ENCODE results near the gene HDAC5.
"Not testable (repeated sequence)": the region's sequence is repeated elsewhere in the genome, so short reads cannot be mapped to it uniquely, and the experiment has no call there.

The HDAC5 gene

DNA sequence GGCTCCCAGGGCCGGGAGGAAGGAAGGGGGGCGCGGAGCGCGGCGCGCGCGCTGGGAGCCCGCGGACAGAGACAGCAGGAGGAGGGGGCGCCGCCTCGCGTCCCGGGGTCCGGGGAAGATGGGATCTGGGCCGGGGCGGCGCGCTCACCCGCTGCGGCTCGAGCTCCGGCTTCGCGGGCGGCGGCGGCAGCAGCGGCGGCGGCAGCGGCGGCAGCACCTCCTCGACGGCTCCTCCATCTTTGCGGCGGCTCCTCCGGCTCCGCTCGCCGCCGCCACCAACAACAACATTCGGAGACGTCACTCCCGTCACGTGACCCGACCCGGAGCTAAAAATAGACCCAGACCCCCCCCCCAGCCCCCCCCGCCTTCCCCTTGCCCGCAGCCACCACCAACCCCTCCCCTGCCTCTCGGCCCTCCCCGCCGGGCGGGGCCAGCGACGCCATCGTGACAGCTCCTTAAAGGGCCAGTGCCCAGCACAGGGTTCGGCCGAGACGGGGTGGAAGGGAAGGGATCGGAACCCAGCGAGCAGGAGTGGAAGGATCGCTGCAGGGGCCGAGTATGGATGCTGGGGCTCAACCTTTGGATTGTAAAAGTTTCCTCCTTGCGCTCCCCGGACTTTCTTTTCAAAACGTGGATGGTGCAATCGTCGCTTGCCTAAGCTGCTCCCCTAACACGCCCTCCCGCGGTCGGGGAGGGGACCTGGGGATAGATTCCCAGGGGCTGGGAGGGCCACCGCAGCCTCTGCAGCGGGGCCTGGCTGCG is at the start of gene HDAC5:
HDAC5 (minus strand) TSS at position 286 of the 762 bp plus-strand sequence. CDS start 6,126 bp downstream, outside the sequence.
- FAIRE-seq = peak; percentile 88
- DNase-seq (ENCODE audit: insufficient read length, low spot score) = peak; percentile 94

DNA sequence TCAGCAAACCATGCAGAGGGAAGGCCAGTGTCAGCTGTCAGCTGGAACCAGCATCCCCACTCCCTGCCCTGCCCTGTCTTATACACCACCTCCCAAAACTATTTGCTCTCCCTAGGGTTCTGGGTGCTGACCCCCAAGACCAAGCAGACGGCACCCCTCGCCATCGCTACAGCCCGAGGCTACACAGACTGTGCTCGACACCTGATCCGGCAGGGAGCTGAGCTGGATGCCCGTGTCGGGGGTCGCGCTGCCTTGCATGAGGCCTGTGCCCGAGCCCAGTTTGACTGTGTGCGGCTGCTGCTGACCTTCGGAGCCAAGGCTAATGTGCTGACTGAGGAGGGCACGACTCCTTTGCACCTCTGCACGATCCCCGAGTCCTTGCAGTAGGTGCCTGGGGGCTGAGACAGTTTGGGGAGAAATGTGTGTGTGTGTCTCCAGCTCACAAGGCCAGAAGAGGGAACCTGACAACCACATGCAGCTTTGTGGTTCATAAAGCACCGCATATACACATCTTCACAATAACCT is 48.6 kb upstream of the HDAC5 start:
- DNase-seq (ENCODE audit: insufficient read length, low spot score) = no peak
- FAIRE-seq = peak; percentile 44

DNA sequence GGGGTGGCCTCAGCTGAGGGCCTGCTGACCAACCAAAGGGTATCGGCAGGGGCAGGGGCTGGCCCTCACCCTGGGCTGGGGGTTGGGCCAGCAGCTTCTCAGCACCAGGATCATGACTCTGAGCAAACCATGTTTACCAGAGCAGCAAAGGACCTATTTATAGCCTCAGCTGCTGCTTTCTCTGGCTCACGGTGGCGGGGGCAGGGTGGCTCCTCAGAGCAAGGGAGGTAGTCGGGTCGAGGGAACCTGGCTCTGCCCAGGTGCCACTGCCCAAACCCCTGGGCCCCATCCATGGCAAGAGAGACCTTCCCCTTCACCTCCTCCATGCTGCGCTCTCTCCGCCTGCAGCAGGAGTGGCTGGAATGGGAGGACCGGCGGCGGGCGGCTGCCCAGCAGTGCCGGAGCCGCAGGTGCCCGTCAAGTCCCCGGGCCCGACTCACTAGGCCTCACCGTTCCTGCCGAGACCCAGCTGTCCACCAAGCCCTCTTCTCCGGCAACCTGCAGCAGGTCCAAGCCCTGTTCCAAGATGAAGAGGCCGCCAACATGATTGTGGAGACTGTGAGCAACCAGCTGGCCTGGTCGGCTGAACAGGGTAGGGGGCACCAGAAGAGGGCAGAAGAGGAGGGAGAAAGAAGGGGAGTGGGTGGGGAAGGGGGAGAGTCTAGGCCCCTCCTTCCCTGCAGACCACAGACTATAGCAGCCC is 47.2 kb upstream of the HDAC5 start, which contains the start of gene ASB16:
ASB16 (plus strand) TSS at position 206 of the 703 bp plus-strand sequence; CDS start at position 292, 86 bp downstream.
- FAIRE-seq = no peak

DNA sequence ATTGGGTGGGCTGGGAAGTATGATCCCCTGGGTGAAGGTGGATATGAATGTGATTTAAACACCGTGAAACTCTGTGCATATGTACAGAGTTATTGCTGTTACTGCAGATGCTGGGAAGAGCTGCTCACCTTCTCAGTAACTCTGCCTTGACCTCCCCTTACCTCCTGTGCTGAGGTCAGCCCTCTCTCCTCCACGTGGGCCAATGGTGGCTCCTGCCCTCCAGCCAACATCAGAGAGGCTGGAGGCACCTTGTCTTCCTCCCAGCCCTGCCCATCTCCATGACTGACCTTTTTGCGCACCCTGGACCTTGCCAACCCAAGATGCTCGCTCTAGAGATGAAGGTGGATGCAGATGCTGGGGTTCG is 46.7 kb upstream of the HDAC5 start:
- DNase-seq (ENCODE audit: insufficient read length, low spot score) (no peak), FAIRE-seq (no peak)

More for the DNA sequence above, 47.2 kb upstream of the HDAC5 start, which contains the start of gene ASB16:
- DNase-seq (ENCODE audit: insufficient read length, low spot score) = no peak

DNA sequence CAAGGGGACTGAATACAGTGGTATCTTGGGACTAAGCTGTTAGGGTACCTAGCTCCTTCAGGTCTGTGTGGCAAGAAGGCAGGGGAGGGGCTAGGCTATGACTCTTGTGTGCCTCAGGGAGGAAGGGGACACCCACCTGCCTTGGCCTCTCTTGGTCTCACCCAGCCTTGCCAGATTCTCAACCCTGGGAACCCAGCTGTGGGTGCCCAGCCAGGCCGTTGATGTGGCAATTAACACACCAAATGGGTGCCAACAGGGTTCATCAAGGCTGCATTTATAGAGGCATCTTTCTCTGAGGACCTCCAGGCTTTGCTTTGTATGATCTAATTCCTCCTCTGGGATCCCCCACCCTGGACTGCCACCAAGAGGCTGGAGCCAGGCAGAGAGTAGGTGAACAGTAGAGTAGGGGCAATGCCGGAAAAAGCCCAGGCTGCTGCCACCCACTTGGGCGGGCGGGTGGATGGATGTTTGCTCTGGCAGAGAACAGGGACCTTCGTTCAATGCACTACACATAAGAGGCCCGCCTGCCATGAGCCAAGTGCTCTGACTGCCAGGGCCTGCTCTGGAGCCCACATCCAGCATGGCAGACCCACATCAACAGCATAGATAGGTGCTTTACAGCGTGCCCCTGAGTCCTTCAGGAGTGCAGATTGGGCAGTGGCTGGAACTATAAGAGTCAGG is 43.9 kb upstream of the HDAC5 start:
- FAIRE-seq (no peak), DNase-seq (ENCODE audit: insufficient read length, low spot score) (no peak)

DNA sequence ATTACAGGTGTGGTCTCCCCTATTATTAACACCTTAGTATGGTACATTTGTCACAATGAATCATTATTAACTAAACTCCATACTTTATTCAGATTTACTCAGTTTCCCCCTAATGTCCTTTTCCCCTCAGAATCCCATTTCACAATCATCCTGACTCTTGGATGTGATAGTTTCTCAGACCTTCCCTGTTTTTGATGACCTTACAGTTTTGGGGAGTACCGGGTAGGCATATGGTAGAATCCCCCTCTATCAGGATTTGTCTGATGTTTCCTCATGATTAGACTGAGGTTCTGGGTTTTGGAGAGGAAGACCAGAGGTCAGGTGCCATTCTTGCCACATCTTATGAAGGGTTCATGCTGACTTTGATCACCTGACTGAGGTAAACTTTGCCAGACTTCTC is 41.0 kb upstream of the HDAC5 start:
- DNase-seq (ENCODE audit: insufficient read length, low spot score) (no peak), FAIRE-seq (no peak)

DNA sequence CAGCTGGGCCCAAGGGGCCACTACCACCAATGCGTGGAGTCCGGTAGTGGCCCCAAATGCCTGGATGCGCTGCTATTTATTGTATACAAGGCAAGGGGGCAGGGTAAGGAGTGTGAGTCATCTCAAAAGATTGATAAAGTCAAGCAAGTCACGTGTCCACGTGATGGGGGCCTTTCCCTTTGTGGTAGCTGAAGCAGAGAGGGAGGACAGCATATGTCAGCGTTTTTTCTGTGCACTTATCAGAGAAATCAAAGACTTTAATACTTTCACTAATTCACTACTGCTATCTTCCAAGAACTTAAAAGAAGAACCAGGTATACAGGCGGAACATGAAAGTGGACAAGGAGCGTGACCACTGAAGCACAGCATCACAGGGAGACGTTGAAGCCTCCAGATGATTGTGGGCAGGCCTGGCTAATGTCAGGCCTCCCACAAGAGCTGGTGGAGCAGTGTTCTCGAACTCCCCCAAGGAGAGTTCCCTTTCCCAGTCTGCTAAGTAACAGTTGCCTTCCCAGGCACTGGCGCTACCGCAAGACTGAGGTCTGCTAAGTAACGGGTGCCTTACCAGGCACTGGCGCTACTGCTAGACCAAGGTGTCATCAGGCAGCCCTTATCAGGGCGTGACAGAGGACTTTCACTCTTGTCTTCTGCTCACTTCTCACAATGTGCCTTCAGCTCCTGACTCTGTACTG is 36.2 kb upstream of the HDAC5 start:
- FAIRE-seq = no peak
- DNase-seq (ENCODE audit: insufficient read length, low spot score) = no peak

- DNase-seq (ENCODE audit: insufficient read length, low spot score) (no peak), FAIRE-seq (no peak)
These were observed 32.0 kb upstream of the HDAC5 start for GRCh38 chr17:44155488-44155887.

DNA sequence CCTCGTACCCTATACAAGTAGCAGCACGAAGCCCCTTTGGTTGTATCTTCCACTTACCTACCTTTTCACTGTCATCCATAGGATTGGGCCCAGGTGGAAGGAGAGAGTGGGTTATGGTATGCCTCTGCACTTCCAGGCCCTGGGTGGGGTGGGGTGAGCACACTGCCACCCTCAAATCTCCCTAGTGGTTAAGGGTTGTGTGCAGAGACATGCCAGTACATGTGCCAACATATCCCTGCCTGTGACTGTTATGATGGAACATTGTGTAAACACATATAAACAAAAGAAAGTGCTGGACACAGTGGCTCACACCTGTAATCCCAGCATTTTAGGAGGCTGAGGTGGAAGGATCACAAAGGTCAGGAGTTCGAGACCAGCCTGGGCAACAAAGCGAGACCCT is 29.4 kb upstream of the HDAC5 start:
- FAIRE-seq = peak; percentile 49
- no peak for DNase-seq (ENCODE audit: insufficient read length, low spot score)

- DNase-seq (ENCODE audit: insufficient read length, low spot score) = no peak
These were observed 26.4 kb upstream of the HDAC5 start for GRCh38 chr17:44149750-44150329.

GRCh38 chr17:44149066-44149465 is 25.6 kb upstream of the HDAC5 start:
- FAIRE-seq; DNase-seq (ENCODE audit: insufficient read length, low spot score): not testable (repeated sequence)

More at GRCh38 chr17:44149750-44150329, 26.4 kb upstream of the HDAC5 start:
- peak; percentile 80 for FAIRE-seq

- FAIRE-seq = no peak
These were observed 24.4 kb upstream of the HDAC5 start for GRCh38 chr17:44147812-44148211.

DNA sequence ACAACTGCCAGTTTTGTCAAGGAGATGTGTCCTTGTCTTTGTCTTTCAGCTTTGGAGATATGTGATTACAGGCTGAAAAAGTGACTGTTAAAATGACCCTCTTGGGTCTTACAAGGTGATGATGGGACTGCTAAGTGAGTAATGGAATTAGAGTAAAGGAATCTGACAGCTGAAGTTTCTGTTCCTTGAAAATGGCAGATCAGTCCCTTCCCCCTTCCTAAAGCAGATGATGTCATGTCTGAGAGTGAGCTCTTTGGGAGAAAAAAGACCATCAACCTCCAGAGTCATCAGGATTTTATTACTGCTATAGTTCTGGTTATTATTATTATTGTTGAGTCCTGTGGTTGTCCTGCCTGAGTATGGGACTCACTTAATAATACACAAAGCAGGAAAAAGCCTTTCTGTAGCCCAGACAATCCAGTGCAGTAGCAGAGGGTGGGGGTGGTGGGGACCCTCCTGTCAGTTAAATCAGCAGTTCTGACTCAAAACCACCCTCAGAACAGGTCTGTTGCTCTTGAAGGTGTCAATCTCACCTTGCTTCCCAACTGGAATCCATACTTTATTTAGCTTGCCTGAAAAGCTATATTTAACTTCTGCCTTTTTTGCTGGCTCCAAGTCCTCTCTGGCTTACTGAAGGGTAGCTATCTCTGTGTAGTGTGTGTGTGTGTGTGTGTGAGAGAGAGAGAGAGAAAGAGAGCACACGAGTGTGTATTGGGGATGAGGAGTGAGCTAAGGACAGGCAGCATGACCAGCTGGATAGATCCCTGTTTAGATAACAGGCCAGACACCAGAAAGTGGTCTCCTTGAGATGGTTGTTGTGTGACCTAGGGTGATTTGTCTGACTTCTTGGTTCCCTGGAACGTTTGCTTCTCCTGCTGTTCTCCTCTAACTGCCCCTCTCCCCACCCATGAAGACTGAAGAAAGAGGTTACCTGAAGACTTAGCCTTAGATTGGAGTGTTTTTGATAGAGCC is 23.2 kb upstream of the HDAC5 start:
- DNase-seq (ENCODE audit: insufficient read length, low spot score) = no peak
- FAIRE-seq = no peak

More at GRCh38 chr17:44147812-44148211, 24.4 kb upstream of the HDAC5 start:
- DNase-seq (ENCODE audit: insufficient read length, low spot score) = no peak

GRCh38 chr17:44144966-44145739 is 21.7 kb upstream of the HDAC5 start:
- DNase-seq (ENCODE audit: insufficient read length, low spot score) (no peak), FAIRE-seq (no peak)

- DNase-seq (ENCODE audit: insufficient read length, low spot score); FAIRE-seq: not testable (repeated sequence)
These were observed 20.5 kb upstream of the HDAC5 start for GRCh38 chr17:44143921-44144320.

DNA sequence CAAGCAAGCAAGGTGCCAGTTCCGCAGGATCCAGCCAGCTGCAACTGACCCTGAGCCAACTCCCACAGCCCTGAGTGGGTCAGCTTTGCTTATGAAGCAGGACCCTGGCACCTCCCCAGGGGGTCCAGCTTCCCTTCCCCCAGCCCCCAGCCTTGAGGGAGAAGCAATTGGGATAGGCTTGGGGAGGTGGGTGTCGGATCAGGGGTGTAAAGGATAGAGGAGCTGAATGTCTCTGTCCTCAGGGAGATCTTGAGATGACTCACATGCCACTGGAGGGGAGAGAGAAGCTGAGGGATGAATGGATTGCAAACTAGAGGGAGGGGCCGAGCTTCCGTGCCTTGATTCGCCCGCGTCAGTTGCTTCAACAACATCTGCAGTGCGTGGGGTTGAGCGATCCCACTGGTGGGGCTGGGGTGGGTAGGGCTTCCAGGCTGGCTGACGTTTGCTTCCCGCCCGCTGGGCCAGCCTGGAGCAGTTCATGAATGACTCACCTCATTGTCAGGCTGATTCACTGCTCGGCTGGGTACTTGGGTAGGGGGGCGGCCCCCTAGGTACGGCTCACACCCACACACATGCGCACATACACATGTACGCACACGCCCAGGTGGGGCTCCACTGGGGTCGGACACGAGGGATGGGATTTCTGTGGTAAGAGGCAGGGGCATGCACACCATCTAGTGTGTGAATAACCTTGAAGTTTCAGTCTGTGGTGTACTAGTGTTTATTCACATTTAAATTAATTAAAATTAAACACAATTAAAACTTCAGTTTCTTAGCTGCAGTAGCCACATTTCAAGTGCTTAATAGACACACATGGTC is 14.7 kb upstream of the HDAC5 start:
- peak; percentile 98 for FAIRE-seq
- peak; percentile 99 for DNase-seq (ENCODE audit: insufficient read length, low spot score)
